ENCODE data around the gene COPS7B.
A peak's percentile ranks its signal among the peaks of the same experiment; 100 is the strongest.
"Not testable (repeated sequence)": the region's sequence is repeated elsewhere in the genome, so short reads cannot be mapped to it uniquely, and the experiment has no call there.

Gene COPS7B

GRCh38 chr2:231786177-231786916, at the start of gene COPS7B:
TSS of gene COPS7B (plus strand) at chr2:231786445. CDS start at chr2:231788571, 2,126 bp downstream.
- Mint-ChIP-seq H3K9me3 (no peaks in the 10 kb centered on the region), H3K27me3 (no peaks in the 10 kb centered on the region), H3K4me3 (peak within 1 kb of the TSS; percentile 84 to 98), H3K4me1 (peaks cover 68% of the 10 kb centered on the region), H3K27ac (peak within 1 kb of the TSS; percentile 94 to 95)
- DNase-seq (peak; percentile 78 to 87), ATAC-seq (peak; percentile 81)

GRCh38 chr2:231737761-231738160, 48.5 kb upstream of the COPS7B start:
- H3K4me1 Mint-ChIP-seq: no peaks in the 10 kb centered on the region

GRCh38 chr2:231743376-231744116, 42.7 kb upstream of the COPS7B start:
- no peak for DNase-seq
- Mint-ChIP-seq H3K9me3 (no peaks in the 10 kb centered on the region), H3K4me3 (no peak overlapping the region), H3K4me1 (no peaks in the 10 kb centered on the region), H3K27me3 (no peaks in the 10 kb centered on the region), H3K27ac (no peak overlapping the region)
- ATAC-seq: no peak

More at GRCh38 chr2:231737761-231738160, 48.5 kb upstream of the COPS7B start:
- ATAC-seq: no peak
- no peak for DNase-seq
- Mint-ChIP-seq H3K27ac (no peak overlapping the region), H3K9me3 (no peaks in the 10 kb centered on the region), H3K4me3 (no peak overlapping the region), H3K27me3 (no peaks in the 10 kb centered on the region)

GRCh38 chr2:231745303-231746038, 40.8 kb upstream of the COPS7B start:
- H3K9me3 Mint-ChIP-seq: no peaks in the 10 kb centered on the region
- H3K4me3 Mint-ChIP-seq: no peak overlapping the region
- no peaks in the 10 kb centered on the region for H3K4me1 Mint-ChIP-seq
- H3K27ac Mint-ChIP-seq: no peak overlapping the region
- DNase-seq: no peak
- H3K27me3 Mint-ChIP-seq: no peaks in the 10 kb centered on the region
- no peak for ATAC-seq

GRCh38 chr2:231748153-231748896, 37.9 kb upstream of the COPS7B start:
- not testable (repeated sequence) for DNase-seq, ATAC-seq, H3K4me3 Mint-ChIP-seq, H3K9me3 Mint-ChIP-seq, H3K4me1 Mint-ChIP-seq, H3K27ac Mint-ChIP-seq, H3K27me3 Mint-ChIP-seq

- H3K4me3 Mint-ChIP-seq, H3K27me3 Mint-ChIP-seq, H3K4me1 Mint-ChIP-seq, H3K9me3 Mint-ChIP-seq, H3K27ac Mint-ChIP-seq, ATAC-seq, DNase-seq: not testable (repeated sequence)
Measured at GRCh38 chr2:231749016-231749415, 37.2 kb upstream of the COPS7B start.

- Mint-ChIP-seq H3K27ac (no peak overlapping the region), H3K27me3 (no peaks in the 10 kb centered on the region)
Measured at GRCh38 chr2:231751042-231751815, 35.0 kb upstream of the COPS7B start.

GRCh38 chr2:231752061-231752460, 34.2 kb upstream of the COPS7B start:
- DNase-seq: no peak
- ATAC-seq: no peak
- no peak overlapping the region for H3K27ac Mint-ChIP-seq
- H3K4me3 Mint-ChIP-seq: no peak overlapping the region
- no peaks in the 10 kb centered on the region for H3K9me3 Mint-ChIP-seq
- H3K4me1 Mint-ChIP-seq: no peaks in the 10 kb centered on the region
- H3K27me3 Mint-ChIP-seq: no peaks in the 10 kb centered on the region

More at GRCh38 chr2:231751042-231751815, 35.0 kb upstream of the COPS7B start:
- Mint-ChIP-seq H3K4me1 (no peaks in the 10 kb centered on the region), H3K9me3 (no peaks in the 10 kb centered on the region), H3K4me3 (no peak overlapping the region)
- ATAC-seq (no peak), DNase-seq (no peak)

- no peak overlapping the region for H3K4me3 Mint-ChIP-seq
- H3K9me3 Mint-ChIP-seq: no peaks in the 10 kb centered on the region
- no peak for DNase-seq
- no peaks in the 10 kb centered on the region for H3K27me3 Mint-ChIP-seq
- ATAC-seq: no peak
- H3K4me1 Mint-ChIP-seq: peaks cover 19% of the 10 kb centered on the region
- no peak overlapping the region for H3K27ac Mint-ChIP-seq
Measured at GRCh38 chr2:231761735-231762134, 24.5 kb upstream of the COPS7B start.

- H3K27ac Mint-ChIP-seq: no peak overlapping the region
- no peaks in the 10 kb centered on the region for H3K9me3 Mint-ChIP-seq
- H3K4me1 Mint-ChIP-seq: peaks cover 21% of the 10 kb centered on the region
- H3K4me3 Mint-ChIP-seq: no peak overlapping the region
- DNase-seq: no peak
- no peak for ATAC-seq
- H3K27me3 Mint-ChIP-seq: no peaks in the 10 kb centered on the region
Measured at GRCh38 chr2:231764124-231764523, 22.1 kb upstream of the COPS7B start.

GRCh38 chr2:231764760-231765159, 21.5 kb upstream of the COPS7B start:
- Mint-ChIP-seq H3K4me1 (peaks cover 27% of the 10 kb centered on the region), H3K27ac (no peak overlapping the region), H3K9me3 (no peaks in the 10 kb centered on the region), H3K27me3 (no peaks in the 10 kb centered on the region), H3K4me3 (no peak overlapping the region)
- no peak for DNase-seq
- ATAC-seq: no peak

- H3K4me3 Mint-ChIP-seq: no peak overlapping the region
- no peaks in the 10 kb centered on the region for H3K27me3 Mint-ChIP-seq
- H3K4me1 Mint-ChIP-seq: peaks cover 29% of the 10 kb centered on the region
- H3K9me3 Mint-ChIP-seq: no peaks in the 10 kb centered on the region
- ATAC-seq (peak; percentile 72), DNase-seq (no peak)
- no peak overlapping the region for H3K27ac Mint-ChIP-seq
Measured at GRCh38 chr2:231765496-231765929, 20.7 kb upstream of the COPS7B start.

GRCh38 chr2:231769170-231770136, 16.8 kb upstream of the COPS7B start:
- Mint-ChIP-seq H3K4me1 (peaks cover 29% of the 10 kb centered on the region), H3K4me3 (no peak overlapping the region), H3K27me3 (no peaks in the 10 kb centered on the region), H3K9me3 (no peaks in the 10 kb centered on the region), H3K27ac (peak overlapping the region in 1 of 2 donors; percentile 50)
- no peak for DNase-seq
- ATAC-seq: peak; percentile 60

Measured in stimulated activated naive CD8-positive, alpha-beta T cell treated with anti-CD3 and anti-CD28 coated beads, Interleukin-15, amount 100 ng/mL, for 72 hours (primary cell).